GM12892 (cell line): ENCODE results near the gene ZNF792.

ENCODE experiments used
- POLR2A ChIP-seq: IDR thresholded peaks from 2 replicates; pipeline ENCODE4 v1.6.1; 2011; ENCODE audit warnings: low read depth, low read length, control low read depth
- POLR2AphosphoS5 ChIP-seq: IDR thresholded peaks from 2 replicates; pipeline ENCODE4 v1.6.1; 2011; ENCODE audit warnings: low read depth, low read length, control low read depth
- TAF1 ChIP-seq: IDR thresholded peaks from 2 replicates; pipeline ENCODE4 v1.6.1; 2011; ENCODE audit warnings: low read depth, mild to moderate bottlenecking, control low read depth, low read length, borderline replicate concordance

DNA sequence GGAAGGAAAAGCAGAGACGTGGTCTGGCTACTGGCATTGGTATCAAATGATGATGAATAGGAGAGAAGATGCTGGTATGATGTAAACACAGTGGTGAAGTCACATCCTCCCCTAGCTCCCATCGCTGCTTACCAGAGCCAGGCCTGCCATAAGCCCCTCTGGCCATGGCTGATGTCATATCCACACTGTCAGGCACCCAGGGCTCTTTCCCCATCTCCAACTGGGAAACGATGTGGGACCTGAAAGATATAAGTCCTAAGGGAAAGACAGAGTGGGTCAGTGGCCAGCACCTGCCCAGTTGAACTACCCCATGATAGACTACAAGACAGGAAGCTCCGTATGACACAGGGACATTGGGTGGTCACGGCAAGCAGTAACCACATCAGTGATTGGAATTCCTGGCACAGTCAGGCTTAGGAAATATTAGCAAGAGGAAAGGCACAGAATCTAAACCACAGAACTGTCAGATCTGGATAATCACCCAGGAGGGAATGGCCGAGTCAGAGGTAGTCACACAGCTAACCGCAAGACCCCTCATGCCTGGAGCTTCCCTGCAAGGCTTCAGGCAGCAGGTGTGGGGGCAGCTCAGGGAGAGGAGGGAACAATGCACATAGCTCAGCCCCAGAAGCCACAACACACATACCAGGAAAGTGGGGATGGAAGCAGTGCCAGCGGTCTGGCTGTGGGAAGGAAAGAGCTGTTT, 3.8 kb downstream of the ZNF792 start:
- TF ChIP-seq POLR2A, result no peak
- TF ChIP-seq TAF1, result no peak
- TF ChIP-seq POLR2AphosphoS5, result no peak
